ENCODE data around the gene AOC2. TPM values are rescaled to one million over a fixed set of nuclear protein-coding genes. Genes with fewer than 3 reads are reported as not detected.

AOC2 gene
- total and polyA plus RNA-seq, 2 of the 8 experiments (the other 6 are each of a cell fraction or from before 2014, with no cell fraction given) = 4.2 to 4.7 TPM

GRCh38 chr17:42835732-42836131 is 8.6 kb upstream of the AOC2 start:
- CTCF ChIA-PET (ENCODE audit: partially characterized antibody) = interaction anchor here (1.0 to 3.4 kb wide), 3 partner anchors 9 to 101 kb away, joined by 4 to 10 read pairs (median 4); partner anchors contain the start of gene AOC2
- 86% methylated on average over 6 of the region's 6 CpGs; no CpG with 5 or more reads in 1 of the 2 experiments for WGBS, 2 experiments (ENCODE audit: extremely low coverage in 1 of 2, insufficient coverage in 1 of 2, insufficient read length in 1 of 2, insufficient replicate concordance in 2 of 2, low coverage in 1 of 2, low lambda C conversion rate in 2 of 2, missing lambda C conversion rate in 1 of 2)

More at GRCh38 chr17:42835732-42836131, 8.6 kb upstream of the AOC2 start:
- Histone ChIP-seq H2BK15ac (ENCODE audit: low read length) (no peak overlapping the region), H3K18ac (ENCODE audit: extremely low read depth, low read length) (no peak overlapping the region), H4K91ac (replicated peaks; ENCODE audit: insufficient read length, low read length) (no peak overlapping the region), H4K20me1 (replicated peaks in 1 of 2; ENCODE audit: control insufficient read depth in 1 of 2, insufficient read depth in 2 of 2, low read length in 2 of 2) (peaks cover 0 to 2% of the 10 kb centered on the region in 2 experiments), H3K4me3 (ENCODE audit: extremely low read depth in 1 of 4, insufficient read depth in 2 of 4, low read depth in 3 of 4, low read length in 4 of 4) (no peak overlapping the region), H3K56ac (replicated peaks; ENCODE audit: insufficient read length, low read depth, low read length) (no peak overlapping the region), H3K9ac (replicated peaks in 1 of 4; ENCODE audit: extremely low read depth in 1 of 4, low read depth in 3 of 4, low read length in 3 of 4) (no peak overlapping the region), H3K79me1 (ENCODE audit: low read depth, low read length) (peaks cover 2% of the 10 kb centered on the region; the same call in 1 of the 2 replicates), H3K14ac (ENCODE audit: insufficient read length) (no peak overlapping the region), H3K4me1 (replicated peaks in 1 of 4; ENCODE audit: control insufficient read depth in 3 of 4, insufficient read depth in 4 of 4, low read length in 3 of 4) (peaks cover 0 to 2% (median 0%) of the 10 kb centered on the region in 4 experiments; a peak in 2 of 7 replicates), H2AK5ac (ENCODE audit: low read depth, low read length) (no peak overlapping the region), H2BK20ac (ENCODE audit: low read length) (no peak overlapping the region), H2BK5ac (ENCODE audit: low read depth, low read length) (no peak overlapping the region), H3K4ac (replicated peaks; ENCODE audit: insufficient read length, low read depth, low read length) (no peak overlapping the region), H3K79me2 (ENCODE audit: control insufficient read depth in 1 of 2, insufficient read depth in 2 of 2, low read length in 2 of 2) (peaks cover 3 to 22% of the 10 kb centered on the region in 2 experiments), H2BK12ac (ENCODE audit: low read depth, low read length) (no peak overlapping the region), H4K5ac (ENCODE audit: insufficient read length, low read depth, low read length) (no peak overlapping the region), H3K9me3 (ENCODE audit: insufficient read depth in 2 of 2, low read depth in 1 of 2, low read length in 1 of 2) (no peaks in the 10 kb centered on the region), H4K8ac (ENCODE audit: extremely low read depth, insufficient read depth, low read length) (no peak overlapping the region), H3K23ac (ENCODE audit: insufficient read length) (no peak overlapping the region), H3K27ac (ENCODE audit: low read depth, low read length) (no peak overlapping the region), H3K4me2 (ENCODE audit: insufficient read depth in 1 of 2, low read depth in 2 of 2, low read length in 2 of 2) (no peak overlapping the region), H3K36me3 (ENCODE audit: control insufficient read depth in 2 of 4, insufficient read depth in 4 of 4, low read length in 3 of 4) (peaks cover 19 to 53% (median 42%) of the 10 kb centered on the region in 4 experiments), H2AFZ (ENCODE audit: low read length) (no peak overlapping the region), H3K23me2 (ENCODE audit: low read depth, low read length) (peaks cover 9% of the 10 kb centered on the region), H3K27me3 (replicated peaks in 1 of 4; ENCODE audit: control insufficient read depth in 3 of 4, extremely low read depth in 1 of 4, insufficient read depth in 3 of 4, low read length in 3 of 4) (no peaks in the 10 kb centered on the region), H2BK120ac (replicated peaks; ENCODE audit: low read depth, low read length) (no peak overlapping the region)
- FAIRE-seq (no peak), DNase-seq (ENCODE audit: low read depth in 1 of 2, low spot score in 2 of 2) (no peak)
- POLR2A ChIA-PET (ENCODE audit: partially characterized antibody) = interaction anchor here (2.6 to 8.9 kb wide), 4 partner anchors 11 to 163 kb away, joined by 10 to 111 read pairs (median 43); partner anchors contain the start of genes AOC2, AOC3, BECN1 and RPL27
- TF ChIP-seq CHD2 (IDR thresholded peaks at IDR 0.05; ENCODE audit: low read length) = no peak
- TF ChIP-seq RXRA (IDR thresholded peaks at IDR 0.05; ENCODE audit: insufficient read depth, low read depth, low read length) = no peak
- TF ChIP-seq ASH2L (IDR thresholded peaks at IDR 0.05; ENCODE audit: low read length) = no peak
- TF ChIP-seq SP4 (IDR thresholded peaks at IDR 0.05; ENCODE audit: low read length) = no peak
